Sigmoid colon (tissue), 7 donors: Measurements from ENCODE around the gene RAB3A. TPM values are rescaled to one million over a fixed set of nuclear protein-coding genes. Genes with fewer than 3 reads are reported as not detected.

ENCODE experiments used
- DNase-seq: peaks from one replicate; pipeline ENCODE4 v3.0.0-alpha.2; 2019
- H3K27ac ChIP-seq, 4 donors: fragments of 200-600 bp; sonication (generic); one replicate each; pipeline ENCODE4 v1.5.1; 2016 to 2019; ENCODE audit warnings: mild to moderate bottlenecking in 1 of 4
- H3K27me3 ChIP-seq, 3 donors: fragments of 200-600 bp; sonication (generic); one replicate each; pipeline ENCODE4 v1.5.1; 2019; ENCODE audit warnings: mild to moderate bottlenecking in 1 of 3
- H3K36me3 ChIP-seq, 4 donors: fragments of 200-600 bp; sonication (generic); one replicate each; pipeline ENCODE4 v1.5.1; 2016 to 2019
- H3K4me1 ChIP-seq, 4 donors: fragments of 200-600 bp; sonication (generic); one replicate each; pipeline ENCODE4 v1.5.1; 2017 to 2019
- H3K4me3 ChIP-seq, 4 donors: fragments of 200-600 bp; sonication (generic); one replicate each; pipeline ENCODE4 v1.5.1; 2017 to 2019; ENCODE audit warnings: mild to moderate bottlenecking in 2 of 4, moderate library complexity in 1 of 4
- H3K9me3 ChIP-seq, 4 donors: fragments of 200-600 bp in 3 of 4; sonication (generic) in 3 of 4; one replicate each; pipeline versions ENCODE4 v1.5.1 to v1.6.1; 2013 to 2019
- CTCF ChIP-seq, 4 experiments: fragments of 450-650 bp in 3 of 4; fragments of 200-600 bp in 1 of 4; IDR thresholded peaks; one replicate each; pipeline ENCODE4 v1.5.1; 2016 to 2019; ENCODE audit warnings: antibody characterized with exemption in 4 of 4, mild to moderate bottlenecking in 3 of 4, moderate library complexity in 2 of 4
- EP300 ChIP-seq, 4 donors: sonication (generic); formaldehyde crosslinking; IDR thresholded peaks; one replicate each; pipeline ENCODE4 v1.6.1; 2017; ENCODE audit warnings: antibody characterized with exemption in 4 of 4
- POLR2A ChIP-seq, 2 donors: fragments of 450-650 bp; IDR thresholded peaks; one replicate each; pipeline ENCODE4 v1.6.1; 2016; ENCODE audit warnings: antibody characterized with exemption in 2 of 2, mild to moderate bottlenecking in 2 of 2, moderate library complexity in 2 of 2
- POLR2AphosphoS5 ChIP-seq, 4 donors: sonication (generic); formaldehyde crosslinking; IDR thresholded peaks; one replicate each; pipeline ENCODE4 v1.6.1; 2017; ENCODE audit warnings: antibody characterized with exemption in 4 of 4
- WGBS, 2 donors: extraction: QIAGEN DNeasy Blood & Tissue Kit; methylation state at CpG; one replicate each; pipeline ENCODE4 v1.1.7; 2013; 5-methylcytosine and 5-hydroxymethylcytosine counted together
- intact Hi-C: fragments of 100-400 bp; cut with DNase I; formaldehyde crosslinking; loops from one replicate; pipeline ENCODE4 v1.15.1; 2023
- polyA plus RNA-seq, 3 donors: library from polyadenylated mRNA; stranded (reverse); fragments of 200-250 nt; gene quantifications; one replicate each; pipeline ENCODE4 v1.2.3, GENCODE V29; 2013
- total RNA-seq, 4 donors: library from RNA; depleted of rRNA; stranded (reverse); fragments of >200 nt; gene quantifications; one replicate each; pipeline ENCODE4 v1.1.0, GENCODE V29; 2016
- donor health status: healthy with polysubstance abuse.
- donor health status: Bipolar disorder and iron deficiency.
- donor health status: healthy.

The RAB3A gene
- total and polyA plus RNA-seq, 7 donors: 0.66 to 4.8 (median 2.2) TPM

GRCh38 chr19:18225355-18225701 is 21.5 kb upstream of the RAB3A start:
- Histone ChIP-seq H3K4me3 (peak overlapping the region in 1 of 4 donors; percentile 49), H3K4me1 (peaks cover 0 to 44% (median 36%) of the 10 kb centered on the region in 4 donors), H3K27me3 (peaks cover 0 to 57% (median 28%) of the 10 kb centered on the region in 3 donors), H3K27ac (peak overlapping the region; percentile 4 to 72 (median 44)), H3K36me3 (no peaks in the 10 kb centered on the region), H3K9me3 (no peaks in the 10 kb centered on the region)
- no peak for DNase-seq
- WGBS, 2 donors: 17 to 27% methylated on average over 16 of the region's 16 CpGs
- intact Hi-C loops: loop anchor here (2.0 kb wide), 1 partner anchor 75 kb away; no protein-coding TSS in a partner anchor
- no peak for TF ChIP-seq POLR2A (IDR thresholded peaks at IDR 0.05)

- intact Hi-C loops: loop anchor here (1.0 to 2.0 kb wide), 2 partner anchors 19 to 74 kb away; no protein-coding TSS in a partner anchor
- no peaks in the 10 kb centered on the region for H3K9me3 ChIP-seq
Measured at GRCh38 chr19:18224525-18225354, 20.9 kb upstream of the RAB3A start.

GRCh38 chr19:18223860-18224524 is 20.1 kb upstream of the RAB3A start:
- 5 to 7% methylated on average over 39 of the region's 39 CpGs for WGBS, 2 donors
- Histone ChIP-seq H3K9me3 (no peaks in the 10 kb centered on the region), H3K4me1 (peaks cover 0 to 44% (median 36%) of the 10 kb centered on the region in 4 donors), H3K27me3 (peaks cover 0 to 45% (median 31%) of the 10 kb centered on the region in 3 donors), H3K4me3 (peak overlapping the region; percentile 21 to 49 (median 38)), H3K27ac (peak overlapping the region in 3 of 4 donors; percentile 23 to 29 (median 27)), H3K36me3 (no peaks in the 10 kb centered on the region)
- intact Hi-C loops: loop anchor here (1.0 to 2.0 kb wide), 2 partner anchors 19 to 73 kb away; no protein-coding TSS in a partner anchor
- TF ChIP-seq EP300 (IDR thresholded peaks at IDR 0.05) (no peak), POLR2AphosphoS5 (IDR thresholded peaks at IDR 0.05) (no peak)
- peak; percentile 69 for DNase-seq

More at GRCh38 chr19:18224525-18225354, 20.9 kb upstream of the RAB3A start:
- Histone ChIP-seq H3K4me1 (peaks cover 0 to 44% (median 36%) of the 10 kb centered on the region in 4 donors), H3K36me3 (no peaks in the 10 kb centered on the region), H3K27ac (peak overlapping the region; percentile 4 to 72 (median 44)), H3K27me3 (peaks cover 0 to 53% (median 31%) of the 10 kb centered on the region in 3 donors), H3K4me3 (peak overlapping the region; percentile 21 to 49 (median 38))
- no peak for TF ChIP-seq POLR2AphosphoS5 (IDR thresholded peaks at IDR 0.05)
- TF ChIP-seq POLR2A (IDR thresholded peaks at IDR 0.05): no peak
- no peak for TF ChIP-seq EP300 (IDR thresholded peaks at IDR 0.05)
- no peak for TF ChIP-seq CTCF (IDR thresholded peaks at IDR 0.05)
- WGBS, 2 donors: 3% methylated on average over 81 of the region's 81 CpGs
- peak; percentile 100 for DNase-seq

GRCh38 chr19:18221815-18222725 is 18.2 kb upstream of the RAB3A start:
- TF ChIP-seq CTCF (IDR thresholded peaks at IDR 0.05) (no peak), EP300 (IDR thresholded peaks at IDR 0.05) (no peak), POLR2A (IDR thresholded peaks at IDR 0.05) (no peak), POLR2AphosphoS5 (IDR thresholded peaks at IDR 0.05) (no peak)
- H3K36me3 ChIP-seq: no peaks in the 10 kb centered on the region
- no peak for DNase-seq
- no peaks in the 10 kb centered on the region for H3K9me3 ChIP-seq
- H3K27ac ChIP-seq: no peak overlapping the region
- peaks cover 0 to 36% (median 31%) of the 10 kb centered on the region in 3 donors for H3K27me3 ChIP-seq
- intact Hi-C loops: no loop called here
- WGBS, 2 donors: 83 to 86% methylated on average over 25 of the region's 25 CpGs
- peaks cover 0 to 32% (median 28%) of the 10 kb centered on the region in 4 donors for H3K4me1 ChIP-seq
- H3K4me3 ChIP-seq: no peak overlapping the region

- TF ChIP-seq POLR2AphosphoS5 (IDR thresholded peaks at IDR 0.05): no peak
- TF ChIP-seq CTCF (IDR thresholded peaks at IDR 0.05): no peak
- no peak for TF ChIP-seq POLR2A (IDR thresholded peaks at IDR 0.05)
- TF ChIP-seq EP300 (IDR thresholded peaks at IDR 0.05): no peak
- Histone ChIP-seq H3K4me1 (peaks cover 0 to 19% (median 17%) of the 10 kb centered on the region in 4 donors), H3K36me3 (no peaks in the 10 kb centered on the region), H3K4me3 (no peak overlapping the region), H3K27ac (no peak overlapping the region), H3K9me3 (no peaks in the 10 kb centered on the region), H3K27me3 (peaks cover 0 to 32% (median 25%) of the 10 kb centered on the region in 3 donors)
- 2 to 9% methylated on average over 33 of the region's 33 CpGs for WGBS, 2 donors
- intact Hi-C loops: no loop called here
- no peak for DNase-seq
Measured at GRCh38 chr19:18220632-18221275, 16.9 kb upstream of the RAB3A start.
